Kidney tubule cell (primary cell): ENCODE data around the gene YKT6.

Experiments
- DNase-seq: peaks from one replicate; pipeline ENCODE4 v3.0.0-alpha.2; 2018; ENCODE audit warnings: low spot score

Gene YKT6

DNA sequence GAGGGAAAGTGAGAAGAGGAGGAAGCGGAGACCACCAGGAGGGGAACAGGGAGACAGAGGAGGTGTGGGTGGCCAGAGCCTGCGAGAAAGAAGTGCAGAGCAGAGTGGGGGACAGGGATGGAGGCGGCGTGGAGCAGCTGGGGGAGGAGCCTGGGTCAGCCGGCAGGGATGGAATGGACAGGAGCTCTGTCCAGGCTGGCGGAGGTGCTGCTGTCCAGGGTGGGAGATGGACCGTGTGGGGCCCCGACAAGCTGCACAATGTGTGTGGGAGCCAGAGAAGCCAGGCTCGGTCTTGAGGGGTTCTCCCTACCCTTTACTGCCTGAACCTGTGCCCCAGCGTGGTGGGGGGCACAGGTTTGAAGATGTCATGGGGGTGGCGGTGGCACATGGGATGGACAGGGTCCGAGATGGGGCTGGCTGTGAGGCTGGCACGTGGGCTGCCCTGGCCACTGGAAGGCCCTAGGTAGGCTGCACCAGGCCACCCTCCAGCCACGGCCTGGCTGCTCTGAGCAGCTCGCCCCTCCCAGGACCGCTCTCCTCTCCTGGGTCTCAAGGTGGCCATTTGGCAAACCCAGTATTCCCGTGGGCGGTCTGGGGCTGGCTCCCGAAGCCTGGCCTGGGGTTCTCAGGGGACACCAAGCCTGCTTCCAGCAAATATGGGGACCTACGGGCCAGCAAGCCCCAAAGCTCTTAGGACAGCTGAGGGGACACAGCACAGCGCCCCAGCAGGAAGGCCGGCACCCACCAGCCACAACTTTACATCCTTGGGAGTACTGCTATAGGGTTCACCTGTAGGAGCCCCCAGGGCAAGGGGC, 32.3 kb downstream of the YKT6 start:
- DNase-seq, result no peak

DNA sequence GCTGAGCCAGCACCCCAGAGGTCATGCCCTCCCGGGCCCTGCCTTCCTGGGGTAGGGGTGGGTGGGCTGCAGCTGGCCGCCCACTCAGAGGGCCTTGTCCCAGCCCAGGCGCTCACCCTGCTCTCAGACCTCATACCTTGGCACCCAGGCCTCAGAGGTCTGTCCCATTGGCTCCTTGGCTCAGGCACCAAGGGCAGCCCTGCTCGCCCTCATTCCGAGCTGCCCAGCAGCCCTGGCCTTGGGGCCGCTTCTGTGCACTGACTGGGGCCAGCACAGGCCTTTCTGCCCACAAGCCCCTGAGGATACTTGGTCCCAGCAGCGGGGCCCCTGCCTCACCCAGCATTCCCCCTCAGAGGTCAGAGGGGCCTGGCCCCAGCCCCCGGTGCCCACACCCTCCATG, 34.3 kb downstream of the YKT6 start:
- no peak for DNase-seq

- DNase-seq, result no peak
Observed at GRCh38 chr7:44235582-44236332, 35.0 kb downstream of the YKT6 start.

DNA sequence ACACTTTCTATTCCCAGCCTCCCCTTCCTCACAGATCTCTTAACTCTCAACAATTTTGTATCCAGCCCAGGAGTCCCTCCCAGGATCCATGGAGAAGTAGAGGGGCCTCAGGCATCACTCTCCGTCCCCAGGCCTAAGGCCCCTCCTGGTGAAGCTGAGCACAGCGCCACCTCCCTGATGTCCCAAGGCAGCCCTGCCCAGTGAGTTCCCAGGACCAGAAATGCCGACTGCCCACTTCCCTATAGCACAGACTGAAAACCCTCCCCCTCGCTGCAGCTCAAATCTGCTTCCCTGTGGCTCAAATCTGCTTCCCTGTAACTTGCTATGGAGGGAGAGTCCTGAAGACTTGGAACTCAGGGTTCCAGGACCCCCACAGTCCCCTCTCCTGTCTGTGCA, 35.6 kb downstream of the YKT6 start:
- DNase-seq, result no peak

DNA sequence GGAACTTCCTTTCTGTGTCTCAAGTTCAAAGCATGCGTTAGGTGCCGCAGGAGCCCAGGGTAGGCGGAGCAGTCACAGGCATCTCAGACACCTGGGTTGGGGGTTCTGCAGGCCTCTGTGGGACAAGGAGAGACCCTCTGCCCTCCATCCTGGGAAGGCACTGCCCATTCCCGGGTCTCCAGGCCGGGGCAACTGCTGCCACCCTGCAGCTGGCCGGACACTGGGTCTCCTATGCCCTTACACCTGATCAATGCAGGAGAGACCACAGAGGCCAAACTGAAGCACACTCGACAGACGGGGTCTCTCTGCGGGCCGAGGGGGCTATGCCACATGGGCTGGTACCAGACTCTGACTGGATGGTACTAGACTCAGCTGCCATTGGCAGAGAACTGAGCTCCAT, 36.9 kb downstream of the YKT6 start:
- no peak for DNase-seq

DNA sequence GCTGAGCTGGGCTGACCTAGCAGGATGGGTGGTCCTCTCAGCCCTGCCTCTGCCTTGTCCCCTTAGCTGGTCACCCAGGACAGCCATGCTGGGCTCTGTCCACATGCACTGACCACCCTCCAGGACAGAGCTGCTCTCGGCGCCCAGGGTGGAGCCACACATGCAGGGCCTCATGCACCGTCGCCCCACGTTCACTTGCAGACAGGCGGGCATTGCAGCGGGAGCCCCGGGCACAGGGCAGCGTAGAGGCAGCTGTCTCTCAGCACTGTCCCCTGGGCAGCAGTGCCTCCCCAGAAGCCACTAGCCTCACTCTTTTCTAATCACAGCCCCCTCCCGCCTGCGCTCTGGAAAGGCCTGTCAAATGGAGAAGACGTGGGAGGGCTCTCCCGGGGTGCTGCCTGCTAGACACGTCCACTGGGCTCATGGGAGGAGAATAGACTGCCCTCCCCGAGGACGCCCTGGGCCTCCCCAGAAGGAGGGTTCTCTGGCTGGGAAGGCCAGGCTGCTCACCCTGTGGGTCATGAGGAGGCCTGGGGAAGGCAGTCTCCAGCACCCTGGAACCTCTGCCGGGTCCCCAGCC, 37.4 kb downstream of the YKT6 start:
- no peak for DNase-seq

GRCh38 chr7:44239361-44239760, 38.6 kb downstream of the YKT6 start:
- no peak for DNase-seq

GRCh38 chr7:44240376-44240775, 39.6 kb downstream of the YKT6 start:
- DNase-seq, result no peak

GRCh38 chr7:44240983-44241510, 40.3 kb downstream of the YKT6 start:
- peak; percentile 81 for DNase-seq

- DNase-seq, result no peak
Observed at GRCh38 chr7:44242091-44242490, 41.3 kb downstream of the YKT6 start.

DNA sequence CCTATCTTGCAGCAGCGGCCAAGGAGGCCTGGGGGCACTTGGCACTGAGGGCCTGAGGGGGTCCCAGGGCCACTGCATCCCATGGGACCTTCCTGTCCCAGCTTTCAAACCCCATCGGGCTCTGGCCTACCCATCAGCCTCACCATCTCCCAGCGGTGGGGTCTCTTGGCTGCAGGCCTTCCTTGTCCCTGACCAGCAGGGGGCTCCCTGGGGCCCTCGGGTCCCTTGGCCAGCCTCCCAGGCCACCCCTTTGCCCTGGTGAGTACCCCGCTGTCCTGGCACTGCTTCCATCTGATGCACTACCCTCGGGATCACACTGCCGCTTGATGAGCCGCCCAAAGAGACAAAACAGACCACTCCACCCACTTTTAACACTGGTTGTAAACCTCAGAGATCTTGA, 43.5 kb downstream of the YKT6 start:
- DNase-seq, result peak; percentile 20

GRCh38 chr7:44246396-44247113, 45.8 kb downstream of the YKT6 start:
- DNase-seq, result no peak

DNA sequence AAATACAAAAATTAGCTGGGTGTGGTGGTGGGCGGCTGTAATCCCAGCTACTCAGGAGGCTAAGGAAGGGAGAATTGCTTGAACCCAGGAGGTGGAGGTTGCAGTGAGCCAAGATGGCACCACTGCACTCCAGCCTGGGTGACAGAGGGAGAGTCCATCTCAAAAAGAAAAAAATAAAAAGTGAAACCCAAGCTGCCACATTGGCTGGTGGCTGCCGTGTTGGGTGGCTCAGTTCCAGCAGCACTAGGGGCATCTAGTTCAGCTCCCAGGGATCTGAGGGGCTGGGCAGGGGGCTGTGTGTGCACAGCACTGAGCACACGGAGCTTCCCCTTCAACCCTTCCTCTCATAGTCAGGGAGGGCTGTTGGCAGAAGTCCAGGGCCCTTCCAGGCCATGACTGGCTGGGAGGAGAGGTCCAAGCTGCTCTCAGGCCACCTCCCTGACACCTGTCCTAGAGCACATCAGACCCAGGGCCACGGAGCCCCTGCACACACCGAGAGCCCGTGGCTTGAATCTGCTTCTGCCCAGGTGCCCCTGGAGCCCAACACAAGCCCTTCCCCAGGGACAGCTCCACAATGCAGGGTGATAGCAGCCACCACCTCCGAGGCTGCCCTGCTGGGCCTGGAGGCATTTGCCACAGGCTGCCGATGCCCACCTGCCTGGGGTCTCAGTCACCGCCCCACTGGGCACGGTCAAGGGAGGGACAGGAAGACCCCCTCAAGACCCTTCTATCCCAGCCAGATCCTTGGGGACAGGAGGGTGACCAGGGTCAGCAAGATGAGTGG, 47.3 kb downstream of the YKT6 start:
- DNase-seq, result no peak

GRCh38 chr7:44249639-44250234, 49.0 kb downstream of the YKT6 start:
- DNase-seq, result no peak

- no peak for DNase-seq
Observed at GRCh38 chr7:44251269-44251668, 50.5 kb downstream of the YKT6 start.

- DNase-seq, result no peak
Observed at GRCh38 chr7:44251881-44252280, 51.1 kb downstream of the YKT6 start.

DNA sequence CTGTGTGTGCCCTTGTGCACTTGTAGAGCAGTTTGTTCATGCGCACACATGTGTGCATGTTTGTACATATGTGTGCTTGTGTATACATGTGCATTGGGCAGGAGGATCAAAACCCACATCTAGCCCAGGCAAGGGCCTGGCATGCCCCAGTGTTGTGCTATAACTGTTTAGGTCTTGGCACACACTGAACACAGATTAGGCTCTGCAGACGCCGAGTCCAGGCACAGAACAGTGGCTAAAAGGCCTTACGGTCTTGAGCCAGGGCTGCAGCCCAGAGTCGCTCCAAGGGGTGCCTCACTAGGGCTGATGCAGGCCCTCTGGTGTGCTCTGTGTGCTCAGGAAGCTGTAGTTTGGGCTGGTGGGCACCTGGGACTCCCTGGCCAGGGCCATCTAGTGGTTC, 55.7 kb downstream of the YKT6 start:
- no peak for DNase-seq

GRCh38 chr7:44257213-44257612, 56.4 kb downstream of the YKT6 start:
- no peak for DNase-seq

GRCh38 chr7:44257618-44258422, 57.0 kb downstream of the YKT6 start:
- DNase-seq, result peak; percentile 95

GRCh38 chr7:44258423-44258760, 57.6 kb downstream of the YKT6 start:
- no peak for DNase-seq
